ENCODE results near the gene PBRM1. TPM values are rescaled to one million over a fixed set of nuclear protein-coding genes. Genes with fewer than 3 reads are reported as not detected.

The PBRM1 gene
- total RNA-seq, 4 donors from 2014 or later = 71.0 to 93.6 (median 85.5) TPM

DNA sequence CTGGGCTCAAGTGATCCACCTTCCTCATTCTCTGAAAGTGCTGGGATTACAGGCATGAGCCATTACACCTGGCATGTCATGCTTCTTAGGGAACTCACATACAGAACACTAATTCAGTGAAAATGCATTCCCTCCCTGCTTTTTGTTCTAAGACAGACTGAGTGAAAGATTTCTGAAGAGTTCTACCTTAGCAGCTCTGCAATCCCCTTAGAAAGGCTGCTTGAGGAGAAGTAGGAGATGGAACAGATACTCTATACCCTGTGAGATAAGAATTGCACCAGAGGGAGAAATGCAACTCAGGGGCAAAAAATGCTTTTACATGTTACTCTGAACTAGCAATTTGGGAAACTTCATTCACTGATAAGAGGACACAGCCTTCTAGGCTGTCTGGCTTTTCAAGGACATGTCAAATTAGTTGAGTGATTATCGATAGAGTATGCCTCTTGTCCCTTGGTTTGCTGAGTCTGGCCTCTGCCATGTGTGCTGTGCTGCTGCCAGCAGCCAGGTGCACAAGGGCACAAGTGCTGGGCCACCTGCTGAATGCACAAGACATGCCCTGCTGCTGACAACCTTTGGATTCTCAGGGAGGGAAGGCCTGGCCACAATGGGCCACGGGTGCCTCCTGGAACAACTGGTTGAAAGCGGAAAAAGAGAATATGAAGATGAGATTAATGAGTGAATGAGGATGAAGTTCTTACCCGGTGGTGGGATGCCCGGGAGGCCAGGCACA is 131.5 kb downstream of the PBRM1 start:
- Histone ChIP-seq H3K27ac (no peak overlapping the region), H3K36me3 (peaks cover 78% of the 10 kb centered on the region), H3K27me3 (no peaks in the 10 kb centered on the region), H3K4me3 (no peak overlapping the region), H3K4me1 (no peaks in the 10 kb centered on the region), H3K9me3 (no peaks in the 10 kb centered on the region)
- TF ChIP-seq POLR2A (IDR thresholded peaks at IDR 0.05) = no peak
- DNase-seq (ENCODE audit: low spot score in 2 of 2) = no peak
- WGBS = 93% methylated on average over 5 of the region's 5 CpGs

DNA sequence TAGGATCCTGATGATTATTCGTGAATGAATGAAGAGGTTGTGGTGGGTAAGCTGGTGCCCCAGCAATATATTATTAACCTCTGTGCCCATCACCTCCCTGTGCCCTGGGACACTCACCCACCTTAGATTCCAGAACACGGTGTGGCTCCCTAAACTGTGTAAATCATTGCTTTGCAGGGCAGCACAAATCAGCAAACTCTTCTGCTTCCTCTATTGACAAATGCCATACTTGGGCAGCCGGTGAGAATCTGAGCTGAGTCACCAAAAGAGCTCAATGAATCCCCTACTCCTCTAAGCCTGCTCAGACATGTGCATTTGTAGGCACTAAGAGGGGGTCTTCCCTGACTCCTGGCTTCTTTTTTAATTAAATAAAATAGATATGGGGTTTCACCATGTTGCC is 133.6 kb downstream of the PBRM1 start:
- no peaks in the 10 kb centered on the region for H3K4me1 ChIP-seq
- WGBS = 68% methylated on average over 3 of the region's 3 CpGs
- no peak overlapping the region for H3K4me3 ChIP-seq
- no peak for TF ChIP-seq EP300 (IDR thresholded peaks at IDR 0.05)
- TF ChIP-seq, protein P1, sequence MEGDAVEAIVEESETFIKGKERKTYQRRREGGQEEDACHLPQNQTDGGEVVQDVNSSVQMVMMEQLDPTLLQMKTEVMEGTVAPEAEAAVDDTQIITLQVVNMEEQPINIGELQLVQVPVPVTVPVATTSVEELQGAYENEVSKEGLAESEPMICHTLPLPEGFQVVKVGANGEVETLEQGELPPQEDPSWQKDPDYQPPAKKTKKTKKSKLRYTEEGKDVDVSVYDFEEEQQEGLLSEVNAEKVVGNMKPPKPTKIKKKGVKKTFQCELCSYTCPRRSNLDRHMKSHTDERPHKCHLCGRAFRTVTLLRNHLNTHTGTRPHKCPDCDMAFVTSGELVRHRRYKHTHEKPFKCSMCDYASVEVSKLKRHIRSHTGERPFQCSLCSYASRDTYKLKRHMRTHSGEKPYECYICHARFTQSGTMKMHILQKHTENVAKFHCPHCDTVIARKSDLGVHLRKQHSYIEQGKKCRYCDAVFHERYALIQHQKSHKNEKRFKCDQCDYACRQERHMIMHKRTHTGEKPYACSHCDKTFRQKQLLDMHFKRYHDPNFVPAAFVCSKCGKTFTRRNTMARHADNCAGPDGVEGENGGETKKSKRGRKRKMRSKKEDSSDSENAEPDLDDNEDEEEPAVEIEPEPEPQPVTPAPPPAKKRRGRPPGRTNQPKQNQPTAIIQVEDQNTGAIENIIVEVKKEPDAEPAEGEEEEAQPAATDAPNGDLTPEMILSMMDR (IDR thresholded peaks at IDR 0.05) = no peak
- no peak for TF ChIP-seq POLR2AphosphoS5 (IDR thresholded peaks at IDR 0.05)
- TF ChIP-seq POLR2A (IDR thresholded peaks at IDR 0.05) = no peak
- DNase-seq (ENCODE audit: low spot score in 2 of 2) = no peak
- no peak overlapping the region for H3K27ac ChIP-seq
- H3K27me3 ChIP-seq = no peaks in the 10 kb centered on the region
- H3K36me3 ChIP-seq = peaks cover 81% of the 10 kb centered on the region
- H3K9me3 ChIP-seq = no peaks in the 10 kb centered on the region

DNA sequence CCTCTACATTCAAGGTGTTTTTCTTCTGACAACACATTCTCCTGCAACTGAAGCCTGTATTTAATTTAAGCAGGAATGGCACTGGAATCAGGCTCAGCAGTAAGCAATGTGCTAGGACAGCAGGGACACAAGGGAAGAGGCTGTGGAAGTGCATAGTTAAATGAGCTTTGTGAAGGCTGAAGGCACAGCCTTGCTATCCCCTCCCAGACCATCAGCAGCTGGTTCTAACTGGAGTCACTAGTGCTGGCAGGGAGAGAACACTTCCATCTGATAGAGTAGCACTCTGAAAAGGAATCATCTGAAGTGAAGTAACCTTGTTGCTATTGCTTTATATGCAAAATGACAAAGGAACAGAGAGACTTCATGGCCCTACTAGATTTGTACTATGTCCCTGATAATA is 134.6 kb downstream of the PBRM1 start:
- no peaks in the 10 kb centered on the region for H3K27me3 ChIP-seq
- TF ChIP-seq POLR2AphosphoS5 (IDR thresholded peaks at IDR 0.05) = no peak
- no peak for TF ChIP-seq POLR2A (IDR thresholded peaks at IDR 0.05)
- H3K4me1 ChIP-seq = no peaks in the 10 kb centered on the region
- H3K36me3 ChIP-seq = peaks cover 84% of the 10 kb centered on the region
- no peak overlapping the region for H3K27ac ChIP-seq
- DNase-seq (ENCODE audit: low spot score in 2 of 2) = no peak
- no peak overlapping the region for H3K4me3 ChIP-seq
- H3K9me3 ChIP-seq = no peaks in the 10 kb centered on the region

DNA sequence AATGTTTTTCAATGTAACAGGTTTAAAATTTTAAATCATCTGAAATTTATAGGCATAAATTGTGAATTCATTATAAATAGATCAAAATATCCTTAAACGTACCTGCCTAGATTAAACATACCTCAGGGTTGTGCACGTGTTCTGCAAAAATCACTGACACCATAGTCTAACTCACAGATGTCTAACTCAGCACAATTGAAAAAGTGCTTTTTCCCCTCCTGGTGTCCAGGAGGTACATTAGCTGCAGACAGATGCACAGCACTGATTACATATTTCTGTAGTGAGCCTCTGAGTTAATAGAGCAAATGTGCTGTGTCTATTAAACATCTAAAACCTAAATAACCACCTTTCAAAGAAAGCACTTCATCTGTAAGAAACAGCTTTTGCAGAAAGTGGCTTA is 138.6 kb downstream of the PBRM1 start:
- H3K36me3 ChIP-seq = peaks cover 59% of the 10 kb centered on the region
- 76% methylated on average over 2 of the region's 2 CpGs for WGBS

DNA sequence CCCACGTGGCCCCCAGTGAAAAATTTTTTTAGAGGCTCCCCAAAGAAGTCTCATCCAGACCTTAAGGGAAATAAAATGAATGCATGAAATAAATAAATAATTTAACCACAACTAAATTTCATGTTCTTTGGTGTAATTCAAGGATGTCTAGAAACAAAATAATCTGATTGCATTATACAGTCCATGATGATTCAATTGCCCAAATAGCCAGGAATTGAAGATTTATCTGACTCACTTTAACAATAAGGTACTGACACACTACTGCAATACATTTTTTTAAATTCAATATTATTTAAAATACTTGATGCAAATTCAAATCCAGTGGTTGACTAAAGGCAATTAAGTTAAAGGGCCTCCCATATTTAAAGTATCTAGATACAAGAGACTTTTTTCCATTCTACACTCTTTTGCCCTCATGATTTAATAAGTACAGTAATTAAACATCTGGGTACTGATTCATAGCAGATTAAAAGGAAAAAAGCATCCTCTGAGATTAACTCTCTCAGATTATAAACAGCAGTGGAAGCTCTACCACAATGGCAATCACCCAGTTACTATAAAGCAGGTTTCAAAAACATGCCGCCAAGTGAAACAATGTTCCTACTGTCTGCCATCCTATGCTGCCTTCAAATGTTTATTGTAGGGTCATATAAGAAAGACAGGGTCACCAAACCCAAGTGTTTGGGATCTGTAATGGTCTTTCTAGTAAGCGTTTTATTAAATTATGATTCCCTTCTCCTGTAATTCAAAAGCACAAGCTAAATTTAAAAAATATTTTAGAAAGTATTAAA is 139.4 kb downstream of the PBRM1 start:
- H3K4me3 ChIP-seq = no peak overlapping the region
- H3K27me3 ChIP-seq = no peaks in the 10 kb centered on the region
- no peak for DNase-seq (ENCODE audit: low spot score in 2 of 2)
- peaks cover 52% of the 10 kb centered on the region for H3K36me3 ChIP-seq
- no peaks in the 10 kb centered on the region for H3K4me1 ChIP-seq
- TF ChIP-seq POLR2A (IDR thresholded peaks at IDR 0.05) (no peak), EP300 (IDR thresholded peaks at IDR 0.05) (no peak)
- 80% methylated on average over 3 of the region's 3 CpGs for WGBS
- H3K27ac ChIP-seq = no peak overlapping the region
- H3K9me3 ChIP-seq = no peaks in the 10 kb centered on the region

More for the DNA sequence above, 138.6 kb downstream of the PBRM1 start:
- Histone ChIP-seq H3K4me3 (no peak overlapping the region), H3K4me1 (no peaks in the 10 kb centered on the region), H3K27ac (no peak overlapping the region), H3K27me3 (no peaks in the 10 kb centered on the region), H3K9me3 (no peaks in the 10 kb centered on the region)
- DNase-seq (ENCODE audit: low spot score in 2 of 2) = no peak
- TF ChIP-seq EP300 (IDR thresholded peaks at IDR 0.05) (no peak), POLR2AphosphoS5 (IDR thresholded peaks at IDR 0.05) (no peak), POLR2A (IDR thresholded peaks at IDR 0.05) (no peak)
- TF ChIP-seq, protein P1 (IDR thresholded peaks at IDR 0.05) = no peak

DNA sequence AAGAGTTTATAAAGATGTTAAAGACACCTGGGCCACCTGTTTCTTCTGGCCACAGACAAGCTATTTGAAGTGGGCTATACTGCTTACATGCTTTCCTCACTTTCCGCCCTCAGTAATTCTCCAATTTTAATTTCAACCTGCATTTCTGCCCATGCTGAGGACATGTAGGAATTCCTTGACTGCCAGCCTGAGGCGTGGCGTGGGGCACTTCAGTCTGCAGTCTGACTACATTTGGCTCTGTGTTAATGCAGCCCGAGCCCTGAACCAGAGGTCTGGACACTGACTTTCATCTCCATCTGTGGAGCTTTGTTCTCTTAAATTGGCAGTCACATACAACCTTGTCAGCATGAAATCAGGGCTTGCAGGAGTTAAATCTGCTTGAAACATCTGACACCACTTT is 140.8 kb downstream of the PBRM1 start:
- 90% methylated on average over 4 of the region's 4 CpGs for WGBS
- Histone ChIP-seq H3K4me3 (no peak overlapping the region), H3K9me3 (no peaks in the 10 kb centered on the region), H3K27ac (no peak overlapping the region), H3K4me1 (peaks cover 7% of the 10 kb centered on the region), H3K27me3 (no peaks in the 10 kb centered on the region), H3K36me3 (peaks cover 38% of the 10 kb centered on the region)
- TF ChIP-seq EP300 (IDR thresholded peaks at IDR 0.05) (no peak), POLR2A (IDR thresholded peaks at IDR 0.05) (no peak), POLR2AphosphoS5 (IDR thresholded peaks at IDR 0.05) (no peak)
- TF ChIP-seq, protein P1 (IDR thresholded peaks at IDR 0.05) = no peak
- DNase-seq (ENCODE audit: low spot score in 2 of 2) = no peak

Measured in suprapubic skin (tissue), 4 donors.